Chondrocyte (in vitro differentiated cells): ENCODE measurements around the gene XYLB. TPM values are rescaled to one million over a fixed set of nuclear protein-coding genes. Genes with fewer than 3 reads are reported as not detected.
"Not testable (repeated sequence)": the region's sequence is repeated elsewhere in the genome, so short reads cannot be mapped to it uniquely, and the experiment has no call there.

Experiments used
- DNase-seq: peaks from one replicate; pipeline ENCODE4 v3.0.0; 2021; ENCODE audit warnings: mixed read lengths, low spot score
- H3K27ac Mint-ChIP-seq: one replicate; pipeline ENCODE4 v1.8.0; 2021; ENCODE audit warnings: mild to moderate bottlenecking, moderate library complexity, mixed read lengths; ENCODE audit not compliant: unreplicated experiment
- H3K27me3 Mint-ChIP-seq: 2 replicates; pipeline ENCODE4 v1.8.0; 2021; ENCODE audit warnings: low read depth, mixed read lengths
- H3K36me3 Mint-ChIP-seq: 2 replicates; pipeline ENCODE4 v1.8.0; 2021; ENCODE audit warnings: low read depth, mixed read lengths
- H3K4me1 Mint-ChIP-seq: 2 replicates; pipeline ENCODE4 v1.8.0; 2021; ENCODE audit warnings: low read depth, mild to moderate bottlenecking, mixed read lengths
- H3K4me3 Mint-ChIP-seq: one replicate; pipeline ENCODE4 v1.8.0; 2021; ENCODE audit warnings: mild to moderate bottlenecking, moderate library complexity, mixed read lengths; ENCODE audit not compliant: unreplicated experiment
- H3K9me3 Mint-ChIP-seq: 2 replicates; pipeline ENCODE4 v1.8.0; 2021; ENCODE audit warnings: low read depth, mixed read lengths
- total RNA-seq: library from RNA; stranded (reverse); gene quantifications from 3 replicates; pipeline ENCODE4 v1.2.1, GENCODE V29; 2021
- TF ChIP-seq, protein P1 (sequence below): fragments of 200-600 bp; sonication (generic); IDR thresholded peaks from 2 replicates; pipeline ENCODE4 v1.5.0; 2021; ENCODE audit warnings: antibody characterized with exemption, mild to moderate bottlenecking, moderate library complexity

XYLB gene
- total RNA-seq, 1 donor from 2014 or later, result 3.9 TPM

GRCh38 chr3:38397320-38397719 is 50.7 kb downstream of the XYLB start:
- Mint-ChIP-seq H3K36me3 (peaks cover 23% of the 10 kb centered on the region), H3K4me3 (no peak overlapping the region), H3K27ac (no peak overlapping the region), H3K27me3 (no peaks in the 10 kb centered on the region), H3K9me3 (no peaks in the 10 kb centered on the region), H3K4me1 (no peaks in the 10 kb centered on the region)
- TF ChIP-seq, protein P1, sequence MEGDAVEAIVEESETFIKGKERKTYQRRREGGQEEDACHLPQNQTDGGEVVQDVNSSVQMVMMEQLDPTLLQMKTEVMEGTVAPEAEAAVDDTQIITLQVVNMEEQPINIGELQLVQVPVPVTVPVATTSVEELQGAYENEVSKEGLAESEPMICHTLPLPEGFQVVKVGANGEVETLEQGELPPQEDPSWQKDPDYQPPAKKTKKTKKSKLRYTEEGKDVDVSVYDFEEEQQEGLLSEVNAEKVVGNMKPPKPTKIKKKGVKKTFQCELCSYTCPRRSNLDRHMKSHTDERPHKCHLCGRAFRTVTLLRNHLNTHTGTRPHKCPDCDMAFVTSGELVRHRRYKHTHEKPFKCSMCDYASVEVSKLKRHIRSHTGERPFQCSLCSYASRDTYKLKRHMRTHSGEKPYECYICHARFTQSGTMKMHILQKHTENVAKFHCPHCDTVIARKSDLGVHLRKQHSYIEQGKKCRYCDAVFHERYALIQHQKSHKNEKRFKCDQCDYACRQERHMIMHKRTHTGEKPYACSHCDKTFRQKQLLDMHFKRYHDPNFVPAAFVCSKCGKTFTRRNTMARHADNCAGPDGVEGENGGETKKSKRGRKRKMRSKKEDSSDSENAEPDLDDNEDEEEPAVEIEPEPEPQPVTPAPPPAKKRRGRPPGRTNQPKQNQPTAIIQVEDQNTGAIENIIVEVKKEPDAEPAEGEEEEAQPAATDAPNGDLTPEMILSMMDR, result no peak
- no peak for DNase-seq

GRCh38 chr3:38401246-38401962 is 54.8 kb downstream of the XYLB start:
- DNase-seq, result no peak
- no peaks in the 10 kb centered on the region for H3K27me3 Mint-ChIP-seq
- no peaks in the 10 kb centered on the region for H3K4me1 Mint-ChIP-seq
- peaks cover 32% of the 10 kb centered on the region for H3K36me3 Mint-ChIP-seq
- H3K27ac Mint-ChIP-seq, result no peak overlapping the region
- H3K9me3 Mint-ChIP-seq, result peaks cover 2% of the 10 kb centered on the region
- no peak overlapping the region for H3K4me3 Mint-ChIP-seq
- TF ChIP-seq, protein P1, result no peak

DNA sequence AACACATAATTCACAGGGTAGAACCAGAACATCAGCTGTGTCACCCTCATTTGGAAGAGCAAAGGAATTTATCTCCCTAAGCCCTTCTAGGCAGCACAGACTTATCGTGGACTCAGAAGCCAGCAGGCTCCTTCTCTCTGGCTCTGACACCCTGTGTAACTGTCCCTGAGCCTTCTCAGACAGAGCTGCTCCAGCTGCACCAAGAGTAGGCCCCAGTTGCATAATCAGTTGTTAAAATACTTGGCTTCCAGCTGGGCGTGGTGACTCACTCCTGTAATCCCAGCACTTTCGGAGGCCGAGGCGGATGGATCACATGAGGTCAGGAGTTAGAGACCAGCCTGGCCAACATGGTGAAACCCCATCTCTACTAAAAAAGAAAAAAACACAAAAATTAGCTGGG is 57.7 kb downstream of the XYLB start:
- no peak overlapping the region for H3K27ac Mint-ChIP-seq
- TF ChIP-seq, protein P1, result no peak
- no peaks in the 10 kb centered on the region for H3K4me1 Mint-ChIP-seq
- peaks cover 32% of the 10 kb centered on the region for H3K36me3 Mint-ChIP-seq
- DNase-seq, result no peak
- H3K4me3 Mint-ChIP-seq, result no peak overlapping the region
- peaks cover 2% of the 10 kb centered on the region for H3K9me3 Mint-ChIP-seq
- no peaks in the 10 kb centered on the region for H3K27me3 Mint-ChIP-seq

- no peaks in the 10 kb centered on the region for H3K4me1 Mint-ChIP-seq
Observed at GRCh38 chr3:38411591-38411990, 65.0 kb downstream of the XYLB start.

GRCh38 chr3:38420758-38421157 is 74.2 kb downstream of the XYLB start:
- not testable (repeated sequence) for DNase-seq, H3K27me3 Mint-ChIP-seq, H3K4me1 Mint-ChIP-seq, H3K36me3 Mint-ChIP-seq, H3K27ac Mint-ChIP-seq, H3K4me3 Mint-ChIP-seq, H3K9me3 Mint-ChIP-seq

More at GRCh38 chr3:38411591-38411990, 65.0 kb downstream of the XYLB start:
- TF ChIP-seq, protein P1, result no peak
- Mint-ChIP-seq H3K27ac (no peak overlapping the region), H3K4me3 (no peak overlapping the region), H3K9me3 (peaks cover 9% of the 10 kb centered on the region), H3K36me3 (peaks cover 6% of the 10 kb centered on the region), H3K27me3 (no peaks in the 10 kb centered on the region)
- DNase-seq, result no peak
